ENCODE results near the gene GOLGA6B.
"Not testable (repeated sequence)": the region's sequence is repeated elsewhere in the genome, so short reads cannot be mapped to it uniquely, and the experiment has no call there.

The GOLGA6B gene

DNA sequence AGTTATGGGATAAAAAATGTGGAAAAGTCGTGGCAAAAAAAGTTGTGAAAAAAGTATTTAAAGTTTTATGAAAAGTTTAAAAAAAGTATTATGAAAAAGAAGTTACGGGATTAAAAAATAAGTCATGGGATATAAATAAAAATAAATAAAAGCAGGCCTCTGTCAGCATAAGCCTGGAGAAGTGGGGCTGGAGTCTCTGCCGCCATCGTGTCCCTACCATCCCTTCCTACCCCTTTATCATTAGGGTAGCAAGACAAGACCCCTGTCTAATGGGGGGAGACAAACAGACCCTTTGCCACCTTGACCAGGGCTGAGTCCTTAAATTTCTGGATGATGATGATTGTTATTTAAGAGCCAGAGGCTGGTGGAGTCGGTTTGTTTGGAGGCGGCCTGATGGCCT, 15.3 kb downstream of the GOLGA6B start:
- DNase-seq (ENCODE audit: low spot score), result not testable (repeated sequence)

DNA sequence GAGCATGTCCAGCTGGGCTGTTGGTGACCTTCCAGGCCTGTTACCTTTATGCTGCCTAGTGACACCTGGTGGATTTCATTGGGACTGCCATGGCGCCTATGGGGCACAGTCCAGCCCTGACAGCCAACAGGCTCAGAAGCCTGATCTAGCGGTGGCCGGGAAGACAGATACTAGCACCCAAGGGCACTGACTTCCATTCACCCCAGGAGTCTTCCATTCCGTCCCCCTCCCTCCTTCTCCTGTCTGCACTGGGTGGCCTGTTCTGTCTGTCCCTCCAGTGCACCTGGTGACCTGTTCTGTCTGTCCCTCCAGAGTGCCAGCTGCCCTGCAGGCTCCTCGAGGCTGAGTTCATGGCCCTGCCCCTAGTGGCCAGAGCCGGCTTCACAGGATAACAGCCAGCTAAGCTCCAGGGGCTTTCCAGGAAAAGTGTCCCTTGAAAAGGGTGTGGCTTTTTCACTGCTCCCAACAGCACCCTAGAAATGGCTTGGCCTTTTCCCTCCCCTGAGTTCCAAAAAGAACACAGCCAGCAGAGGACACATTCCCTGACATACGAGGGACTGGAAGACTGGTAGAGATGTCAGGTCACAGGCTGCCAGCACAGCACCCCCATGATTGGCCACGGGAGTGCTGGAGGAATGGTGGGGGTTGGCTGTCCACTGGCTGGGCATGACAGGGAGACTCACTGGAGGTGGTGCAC, 16.3 kb downstream of the GOLGA6B start:
- peak; percentile 69 for DNase-seq (ENCODE audit: low spot score)

DNA sequence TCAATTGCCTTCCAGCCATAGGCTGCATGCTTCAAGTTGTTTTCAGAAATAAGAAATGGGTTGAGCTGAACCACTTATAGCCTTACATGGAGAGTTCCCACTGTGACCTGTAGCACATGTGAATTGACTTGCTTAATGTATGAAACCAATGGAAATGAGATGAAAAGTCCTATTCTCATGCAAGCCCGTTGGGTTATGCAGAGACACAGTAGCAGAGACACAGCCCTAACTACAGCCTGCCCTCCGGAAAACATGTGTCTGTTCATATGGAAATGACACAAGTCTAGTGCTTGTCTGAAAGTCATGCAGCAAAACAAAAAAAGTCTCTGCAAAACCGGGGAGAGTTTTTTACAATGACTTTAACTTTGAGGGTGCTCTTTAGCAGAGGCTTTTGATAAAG, 17.0 kb downstream of the GOLGA6B start:
- DNase-seq (ENCODE audit: low spot score), result no peak

DNA sequence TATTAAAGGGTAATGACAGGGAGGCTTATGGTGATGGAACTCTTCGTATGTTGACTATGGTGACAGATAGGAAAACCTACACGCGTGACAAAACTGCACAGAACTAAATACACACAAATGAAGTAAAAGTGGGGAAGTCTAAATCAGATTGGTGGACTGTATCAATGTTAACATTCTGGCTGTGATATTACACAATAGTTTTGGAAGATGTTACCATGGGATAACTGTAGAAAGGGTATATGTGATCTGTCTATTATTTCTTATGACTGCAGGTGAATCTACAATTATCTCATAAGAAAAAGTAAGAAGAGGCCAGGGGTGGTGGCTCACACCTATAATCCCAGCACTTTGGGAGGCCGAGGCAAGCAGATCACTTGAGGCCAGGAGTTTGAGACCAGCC, 22.3 kb downstream of the GOLGA6B start:
- no peak for DNase-seq (ENCODE audit: low spot score)

DNA sequence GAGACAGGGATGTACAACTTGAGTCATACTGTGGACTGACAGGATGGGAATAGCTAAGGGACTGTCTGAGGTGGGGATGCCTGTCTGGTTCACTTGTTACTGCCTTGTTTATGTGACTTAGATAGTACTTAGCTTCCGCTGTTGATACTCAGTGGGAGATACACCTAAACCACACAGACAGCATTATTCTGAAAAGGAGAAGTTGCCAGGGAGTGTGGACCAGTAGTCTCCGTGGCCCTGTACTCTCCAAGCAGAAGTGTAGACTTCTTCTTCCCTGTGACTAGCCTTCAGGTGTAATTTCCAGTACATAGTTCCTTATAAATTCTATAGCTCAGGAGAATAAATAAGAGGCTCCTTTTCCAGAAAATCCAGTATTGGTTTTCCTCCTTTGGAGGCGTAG, 26.4 kb downstream of the GOLGA6B start:
- DNase-seq (ENCODE audit: low spot score), result no peak

DNA sequence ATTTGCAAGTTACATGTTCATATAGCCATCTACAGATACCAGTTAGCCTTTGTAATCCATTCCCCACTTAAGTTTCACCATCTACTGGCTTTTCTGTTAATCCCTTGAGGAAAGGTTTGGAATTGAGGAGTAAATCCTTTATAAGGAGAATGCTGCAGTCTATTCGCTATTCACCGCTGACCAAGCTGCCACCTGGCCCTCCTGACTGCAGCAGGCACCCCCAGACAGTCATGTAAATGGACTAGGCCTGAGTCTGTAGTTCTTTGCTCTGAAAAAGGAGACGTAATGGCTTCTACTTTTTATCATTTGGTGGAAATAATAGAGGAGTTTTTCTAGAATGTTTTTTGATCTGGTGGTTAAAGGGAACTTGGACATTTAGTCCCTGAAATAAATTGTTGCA, 28.3 kb downstream of the GOLGA6B start:
- no peak for DNase-seq (ENCODE audit: low spot score)

DNA sequence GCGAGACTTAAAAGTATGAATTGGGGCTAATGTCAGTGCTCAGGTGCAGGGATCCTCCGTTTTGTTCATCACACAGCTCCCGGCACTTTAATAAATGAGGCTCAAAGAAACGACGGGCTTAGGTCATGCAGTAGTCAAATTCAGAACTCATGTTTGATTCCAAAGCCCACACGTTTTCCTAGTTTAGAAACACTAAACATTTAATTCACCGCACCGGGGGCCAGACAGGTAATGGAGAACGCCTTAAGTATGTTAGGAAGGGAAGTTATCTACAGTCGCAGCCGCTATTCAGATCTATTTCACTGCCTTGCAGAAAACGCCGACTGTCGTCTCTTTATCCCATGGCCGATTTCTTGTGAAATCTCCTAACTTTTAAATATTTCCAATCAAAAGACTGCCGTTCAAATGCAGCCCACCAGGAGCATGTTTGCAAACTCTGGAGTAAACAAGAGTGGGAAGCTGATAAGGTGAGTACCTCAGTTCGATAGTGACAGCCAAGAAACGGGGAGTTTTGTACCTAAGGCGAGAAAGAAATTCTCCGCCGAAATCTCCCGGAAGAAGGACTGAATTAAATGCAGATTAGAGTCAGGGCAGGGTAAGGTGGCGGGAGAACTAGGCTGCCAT, 30.9 kb downstream of the GOLGA6B start:
- DNase-seq (ENCODE audit: low spot score), result peak; percentile 38

DNA sequence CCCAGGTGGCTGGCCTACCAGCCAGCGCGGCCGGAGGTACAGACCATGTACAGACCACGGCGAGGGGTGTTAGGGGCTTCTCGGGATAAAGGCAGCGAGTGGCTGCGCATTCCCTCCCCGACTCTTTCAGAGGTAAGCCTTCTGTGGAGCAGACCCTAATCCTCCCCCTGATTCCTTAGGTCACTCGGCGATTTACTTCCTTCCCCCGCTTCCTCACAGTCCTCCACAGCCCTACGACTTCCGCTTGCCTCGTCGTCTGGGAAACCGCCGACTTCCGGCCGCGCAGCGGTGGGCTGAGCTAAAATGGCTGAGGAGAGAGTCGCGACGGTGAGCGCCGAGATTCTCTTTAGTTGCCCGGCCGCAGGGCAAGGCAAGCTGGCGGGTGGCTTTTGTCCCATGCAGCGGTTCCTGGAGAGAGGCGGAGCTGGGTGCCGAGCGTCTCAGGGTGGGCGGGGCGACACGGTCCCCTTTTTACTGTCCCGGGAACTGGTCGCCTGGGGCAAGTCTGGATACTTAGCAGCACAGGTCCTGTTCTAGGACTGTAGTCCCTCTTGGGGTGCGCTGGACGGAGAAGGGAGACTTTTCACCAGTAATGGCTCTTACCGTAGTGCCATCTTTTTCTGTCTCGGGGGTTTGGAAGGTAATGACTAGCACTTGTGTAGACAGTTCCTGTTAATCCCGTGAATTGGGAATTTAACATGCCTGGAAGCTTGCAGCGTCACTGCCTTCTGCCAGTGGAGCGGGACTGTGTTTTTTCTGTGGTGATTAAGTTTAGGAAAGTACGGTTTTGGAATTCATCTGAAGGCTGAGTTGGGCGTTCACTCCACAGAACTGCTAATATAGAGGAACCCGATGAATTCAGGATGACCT, 31.7 kb downstream of the GOLGA6B start, which contains the start of the genes BBS4 and HIGD2B:
Gene BBS4 (plus strand): TSS at position 283 of the 870 bp plus-strand sequence. CDS start 21 bp downstream, at position 304.
Gene HIGD2B (minus strand): TSS at position 258 of the 870 bp plus-strand sequence. CDS start 9,808 bp downstream, outside the sequence.
- DNase-seq (ENCODE audit: low spot score), result peak; percentile 79

DNA sequence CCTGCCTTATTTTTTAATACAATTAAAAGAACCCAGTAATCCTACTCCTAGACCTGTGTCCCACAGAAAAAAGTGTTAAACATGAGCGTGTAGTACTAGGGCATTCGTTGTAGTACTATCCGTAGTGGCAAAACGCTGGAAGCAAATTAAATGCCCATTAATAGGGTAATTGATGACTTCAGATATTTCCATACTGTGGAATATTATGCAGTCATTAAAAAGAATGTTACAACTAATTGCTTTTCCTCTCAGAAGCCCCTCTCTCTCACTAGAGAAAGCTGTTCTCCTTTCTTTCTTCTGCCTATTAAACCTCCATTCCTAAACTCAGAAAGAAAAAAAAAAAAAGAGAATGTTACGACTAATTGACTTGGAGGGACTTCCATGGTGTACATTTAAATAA, 34.2 kb downstream of the GOLGA6B start:
- DNase-seq (ENCODE audit: low spot score), result no peak

DNA sequence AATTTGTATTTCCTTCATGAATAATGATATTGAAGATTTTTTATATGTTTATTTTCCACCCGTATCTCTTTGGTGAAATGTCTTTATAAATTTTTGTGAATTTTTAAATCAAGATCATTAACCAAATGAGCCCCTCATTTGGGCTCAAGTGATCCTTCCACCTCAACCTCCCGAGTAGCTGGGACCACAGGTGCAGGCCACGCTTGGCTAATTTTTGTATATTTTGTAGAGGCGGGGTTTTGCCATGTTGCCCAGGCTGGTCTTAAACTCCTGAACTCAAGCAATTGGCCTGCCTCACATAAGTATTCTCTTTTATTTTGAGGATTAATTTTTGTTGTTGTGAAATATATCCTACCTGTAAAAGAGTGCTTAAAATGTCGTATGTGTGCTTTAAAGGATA, 36.4 kb downstream of the GOLGA6B start:
- no peak for DNase-seq (ENCODE audit: low spot score)

DNA sequence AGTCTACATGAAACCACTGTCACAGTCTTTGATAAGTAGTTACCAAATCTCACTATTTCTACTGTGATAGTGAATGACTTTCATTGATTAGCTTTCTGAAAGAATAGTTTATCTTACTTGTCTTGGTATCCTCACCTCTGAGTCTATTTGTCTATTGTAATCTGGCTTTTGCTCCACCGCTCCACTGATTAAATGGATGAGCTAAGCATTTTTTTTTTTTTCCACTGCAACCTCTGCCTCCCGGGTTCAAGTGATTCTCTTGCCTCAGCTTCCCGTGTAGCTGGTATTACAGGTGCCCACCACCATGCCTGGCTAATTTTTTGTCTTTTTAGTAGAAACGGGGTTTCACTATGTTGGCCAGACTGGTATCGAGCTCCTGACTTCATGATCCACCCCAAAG, 44.4 kb downstream of the GOLGA6B start:
- no peak for DNase-seq (ENCODE audit: low spot score)

DNA sequence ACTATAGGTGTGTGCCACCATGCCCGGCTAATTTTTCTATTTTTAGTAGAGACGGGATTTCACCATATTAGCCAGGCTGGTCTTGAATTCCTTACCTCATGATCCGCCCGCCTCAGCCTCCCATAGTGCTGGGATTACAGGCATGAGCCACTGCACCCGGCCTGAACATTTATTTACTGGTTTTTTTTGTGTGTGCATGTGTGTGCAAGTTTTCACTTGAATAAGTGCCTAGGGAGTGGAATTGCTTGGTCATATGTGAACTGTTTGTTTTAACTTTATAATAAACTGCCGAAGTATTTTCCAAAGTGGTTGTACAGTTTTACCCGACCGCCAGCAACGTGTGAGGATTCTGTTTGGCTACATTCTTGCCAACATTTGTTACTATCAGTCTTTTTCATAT, 45.6 kb downstream of the GOLGA6B start:
- no peak for DNase-seq (ENCODE audit: low spot score)

DNA sequence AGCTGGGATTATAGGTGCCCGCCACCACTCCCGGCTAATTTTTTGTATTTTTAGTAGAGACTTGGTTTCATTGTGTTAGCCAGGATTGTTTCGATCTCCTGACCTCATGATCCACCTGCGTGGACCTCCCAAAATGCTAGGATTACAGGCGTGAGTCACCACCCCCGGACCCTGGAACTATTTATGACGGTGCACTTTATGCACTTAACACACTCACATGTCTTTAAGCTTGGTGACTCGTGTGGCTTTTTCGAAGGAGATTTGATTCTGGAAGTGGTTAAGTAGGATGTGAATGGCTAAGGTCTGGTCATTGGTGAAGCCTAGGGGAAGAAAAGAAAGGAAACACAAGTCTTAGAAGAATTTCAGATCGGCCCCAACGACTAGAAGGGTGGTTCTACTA, 51.8 kb downstream of the GOLGA6B start:
- DNase-seq (ENCODE audit: low spot score), result no peak

DNA sequence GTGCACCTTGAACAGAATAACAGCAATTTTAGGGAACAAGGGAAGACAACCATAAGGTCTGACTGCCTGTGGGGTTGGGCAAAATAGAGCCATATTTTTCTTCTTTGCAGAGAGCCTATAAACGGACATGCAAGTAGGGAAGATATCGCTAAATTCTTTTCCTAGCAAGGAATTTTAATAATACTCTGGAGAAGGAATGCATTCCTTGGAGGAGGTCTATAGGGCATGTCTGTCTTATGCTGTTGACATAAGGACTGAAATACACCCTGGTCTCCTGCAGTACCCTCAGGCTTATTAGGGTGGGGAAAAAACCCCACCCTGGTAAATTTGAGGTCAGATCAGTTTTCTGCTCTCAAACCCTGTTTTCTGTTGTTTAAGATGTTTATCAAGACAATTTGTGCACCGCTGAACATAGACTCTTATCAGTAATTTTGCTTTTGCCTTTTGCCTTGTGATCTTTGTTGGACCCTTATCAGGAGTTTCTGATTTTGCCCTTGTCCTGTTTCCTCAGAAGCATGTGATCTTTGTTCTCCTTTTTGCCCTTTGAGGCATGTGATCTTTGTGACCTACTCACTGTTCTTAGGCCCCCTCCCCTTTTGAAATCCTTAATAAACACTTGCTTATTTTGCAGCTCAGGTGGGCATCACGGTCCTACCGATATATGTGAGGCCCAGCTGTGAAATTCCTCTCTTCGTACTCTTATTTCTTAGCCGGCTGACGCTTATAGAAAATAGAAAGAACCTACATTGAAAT, 54.2 kb downstream of the GOLGA6B start:
- not testable (repeated sequence) for DNase-seq (ENCODE audit: low spot score)
